Peyer's patch (tissue), 4 donors: ENCODE data around the gene INPP5J.

Experiments
- CTCF ChIP-seq, 6 experiments: fragments of 450-650 bp in 4 of 6; fragments of 200-600 bp in 2 of 6; sonication (generic) in 1 of 6; IDR thresholded peaks; one replicate each; pipeline ENCODE4 v1.5.1; 2017 to 2019; ENCODE audit warnings: antibody characterized with exemption in 6 of 6, mild to moderate bottlenecking in 3 of 6, moderate library complexity in 1 of 6
- POLR2A ChIP-seq, 2 donors: fragments of 450-650 bp; IDR thresholded peaks; one replicate each; pipeline ENCODE4 v1.5.1; 2017; ENCODE audit warnings: antibody characterized with exemption in 2 of 2, mild to moderate bottlenecking in 2 of 2, moderate library complexity in 2 of 2

GRCh38 chr22:31143038-31143437 is 20.3 kb downstream of the INPP5J start:
- TF ChIP-seq CTCF (IDR thresholded peaks at IDR 0.05): no peak
- no peak for TF ChIP-seq POLR2A (IDR thresholded peaks at IDR 0.05)
